Effector memory CD4-positive, alpha-beta T cell (primary cell): ENCODE results near the gene USP34.
"Not testable (repeated sequence)": the region's sequence is repeated elsewhere in the genome, so short reads cannot be mapped to it uniquely, and the experiment has no call there.

Source experiments
- DNase-seq, 3 donors: peaks; one replicate each; pipeline ENCODE4 v3.0.0-alpha.2; 2020
- H3K27ac ChIP-seq: 2 replicates; pipeline ENCODE4 v1.7.0; 2013; ENCODE audit warnings: mild to moderate bottlenecking, low read length, moderate library complexity; ENCODE audit not compliant: insufficient read depth, poor library complexity, severe bottlenecking
- H3K27me3 ChIP-seq: replicated peaks from 2 replicates; pipeline ENCODE4 v1.7.0; 2013; ENCODE audit warnings: mild to moderate bottlenecking, low read length; ENCODE audit not compliant: insufficient read depth, control insufficient read depth, poor library complexity, severe bottlenecking
- H3K36me3 ChIP-seq: 2 replicates; pipeline ENCODE4 v1.7.0; 2013; ENCODE audit warnings: mild to moderate bottlenecking, low read length, moderate library complexity; ENCODE audit not compliant: control insufficient read depth, insufficient read depth
- H3K4me1 ChIP-seq: 2 replicates; pipeline ENCODE4 v1.7.0; 2013; ENCODE audit warnings: low read length, mild to moderate bottlenecking; ENCODE audit not compliant: control insufficient read depth, insufficient read depth, poor library complexity, severe bottlenecking
- H3K4me3 ChIP-seq: 2 replicates; pipeline ENCODE4 v1.7.0; 2013; ENCODE audit warnings: low read length, low read depth, mild to moderate bottlenecking; ENCODE audit not compliant: insufficient read depth, poor library complexity, severe bottlenecking
- H3K9me3 ChIP-seq: 2 replicates; pipeline ENCODE4 v1.7.0; 2013; ENCODE audit warnings: mild to moderate bottlenecking, low read length, moderate library complexity; ENCODE audit not compliant: control insufficient read depth

Gene USP34

DNA sequence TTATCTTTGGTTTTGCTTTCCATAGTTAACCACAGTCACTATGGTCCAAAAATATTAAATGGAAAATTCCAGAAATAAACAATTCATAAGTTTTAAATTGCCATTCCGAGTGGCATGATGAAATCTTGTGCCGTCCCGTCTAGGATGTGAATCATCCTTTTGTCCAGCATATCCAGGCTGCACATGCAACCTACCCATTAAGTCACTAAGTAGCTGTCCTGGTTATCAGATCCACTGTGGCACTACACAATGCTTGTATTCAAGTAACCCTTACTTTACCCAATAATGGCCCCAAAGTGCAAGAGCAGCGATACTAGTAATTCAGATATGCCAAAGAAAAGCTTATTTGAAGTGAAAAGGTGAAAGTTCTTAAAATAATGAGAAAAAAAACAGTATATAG is 10.7 kb downstream of the USP34 start:
- no peak for DNase-seq
- Histone ChIP-seq H3K36me3 (no peaks in the 10 kb centered on the region), H3K4me1 (peaks cover 16% of the 10 kb centered on the region), H3K27ac (no peak overlapping the region), H3K27me3 (no peaks in the 10 kb centered on the region), H3K4me3 (no peak overlapping the region), H3K9me3 (no peaks in the 10 kb centered on the region)

DNA sequence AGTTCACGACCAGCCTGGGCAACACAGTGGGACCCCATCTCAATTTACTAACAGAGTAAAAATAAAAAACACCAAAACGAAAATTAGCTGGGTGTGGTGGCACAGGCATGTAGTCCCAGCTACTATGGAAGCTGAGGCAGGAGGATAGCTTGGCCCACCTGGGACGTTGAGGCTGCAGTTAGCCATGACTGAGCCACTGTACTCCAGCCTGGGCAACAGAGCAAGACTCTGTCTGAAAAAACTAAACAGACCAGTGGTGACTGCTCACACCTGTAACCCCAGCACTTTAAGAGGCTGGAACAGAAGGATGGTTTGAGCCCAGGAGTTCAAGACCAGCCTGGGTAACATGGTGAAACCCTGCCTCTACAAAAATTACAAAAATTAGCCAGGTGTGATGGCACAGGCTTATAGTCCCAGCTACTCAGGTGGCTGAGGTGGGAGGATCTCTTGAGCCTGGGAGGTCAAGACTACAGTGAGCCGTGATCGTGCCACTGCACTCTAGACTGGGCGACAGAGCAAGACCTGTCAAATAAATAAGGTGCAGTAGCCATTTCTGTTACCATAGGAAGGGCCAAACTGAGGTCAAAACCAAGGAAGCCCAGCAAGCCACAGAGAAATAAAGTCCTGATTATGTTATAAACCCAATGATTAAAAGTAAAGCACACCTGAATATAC is 14.0 kb downstream of the USP34 start:
- H3K36me3 ChIP-seq = no peaks in the 10 kb centered on the region
- peaks cover 16% of the 10 kb centered on the region for H3K4me1 ChIP-seq
- no peak overlapping the region for H3K4me3 ChIP-seq
- no peaks in the 10 kb centered on the region for H3K27me3 ChIP-seq
- H3K9me3 ChIP-seq = no peaks in the 10 kb centered on the region
- no peak overlapping the region for H3K27ac ChIP-seq
- DNase-seq = no peak

DNA sequence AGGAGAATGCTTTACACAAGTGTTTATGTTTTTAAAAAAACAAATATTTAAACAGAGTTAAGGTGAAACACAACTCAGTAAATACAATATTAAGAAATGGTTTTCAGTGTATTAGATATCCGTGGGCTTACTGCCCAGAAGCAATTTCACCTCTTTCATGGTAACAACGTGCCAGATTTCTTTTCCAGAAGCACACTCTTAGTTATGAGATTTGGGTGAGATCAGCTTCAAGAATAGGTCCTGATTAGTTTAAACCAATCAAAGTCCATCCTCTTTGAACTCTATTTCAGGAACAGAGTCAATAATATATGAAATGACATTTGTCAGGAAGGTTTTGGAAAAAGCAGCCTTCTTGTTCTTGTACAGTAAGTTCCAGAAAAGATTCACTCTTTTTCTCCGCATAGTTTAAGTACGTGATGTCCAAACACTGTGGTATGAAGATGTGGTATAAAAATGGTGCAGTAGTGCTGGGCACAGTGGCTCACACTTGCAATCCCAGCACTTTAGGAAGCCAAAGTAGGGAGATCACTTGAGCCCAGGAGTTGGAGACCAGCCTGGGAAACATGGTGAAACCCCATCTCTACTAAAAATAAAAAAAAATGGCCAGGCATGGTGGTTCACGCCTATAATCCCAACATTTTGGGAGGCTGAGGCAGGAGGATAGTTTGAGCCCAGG is 14.7 kb downstream of the USP34 start:
- H3K27ac ChIP-seq = no peak overlapping the region
- H3K4me1 ChIP-seq = peaks cover 16% of the 10 kb centered on the region
- DNase-seq = no peak
- H3K27me3 ChIP-seq = no peaks in the 10 kb centered on the region
- no peaks in the 10 kb centered on the region for H3K9me3 ChIP-seq
- H3K36me3 ChIP-seq = no peaks in the 10 kb centered on the region
- H3K4me3 ChIP-seq = no peak overlapping the region

DNA sequence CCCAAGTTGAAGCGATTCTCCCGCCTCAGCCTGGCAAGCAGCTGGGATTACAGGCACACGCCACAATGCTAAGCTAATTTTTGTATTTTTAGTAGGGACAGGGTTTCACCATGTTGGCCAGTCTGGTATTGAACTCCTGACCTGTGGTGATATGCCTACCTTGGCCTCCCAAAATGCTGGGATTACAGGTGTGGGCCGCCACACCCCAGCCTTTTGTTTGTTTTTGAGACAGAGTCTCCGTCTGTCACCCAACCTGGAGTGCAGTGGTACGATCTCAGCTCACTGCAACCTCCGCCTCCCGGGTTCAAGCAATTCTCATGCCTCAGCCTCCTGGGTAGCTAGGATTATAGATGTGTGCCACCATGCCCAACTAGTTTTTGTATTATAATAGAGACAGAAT is 15.9 kb downstream of the USP34 start:
- H3K27me3 ChIP-seq, H3K9me3 ChIP-seq, H3K27ac ChIP-seq, H3K4me3 ChIP-seq, H3K36me3 ChIP-seq, DNase-seq: not testable (repeated sequence)
- H3K4me1 ChIP-seq = peaks cover 16% of the 10 kb centered on the region

DNA sequence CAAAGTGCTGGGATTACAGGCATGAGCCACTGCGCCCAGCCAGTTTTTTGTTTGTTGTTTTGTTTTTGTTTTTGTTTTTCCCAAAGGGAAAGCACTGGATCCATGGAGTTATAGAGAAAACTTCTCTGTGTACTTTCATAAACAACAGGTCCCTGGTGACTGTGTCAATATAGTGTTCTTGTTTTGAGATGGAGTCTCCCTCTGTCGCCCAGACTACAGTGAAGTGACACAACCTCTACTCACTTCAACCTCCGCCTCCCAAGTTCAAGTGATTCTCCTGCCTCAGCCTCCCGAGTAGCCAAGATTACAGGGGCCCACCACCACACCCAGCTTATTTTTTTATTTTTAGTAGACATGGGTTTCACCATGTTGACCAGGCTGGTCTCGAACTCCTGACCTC is 16.5 kb downstream of the USP34 start:
- Histone ChIP-seq H3K4me1 (peaks cover 16% of the 10 kb centered on the region), H3K36me3 (no peaks in the 10 kb centered on the region), H3K4me3 (no peak overlapping the region), H3K27ac (no peak overlapping the region), H3K9me3 (no peaks in the 10 kb centered on the region), H3K27me3 (no peaks in the 10 kb centered on the region)
- no peak for DNase-seq

DNA sequence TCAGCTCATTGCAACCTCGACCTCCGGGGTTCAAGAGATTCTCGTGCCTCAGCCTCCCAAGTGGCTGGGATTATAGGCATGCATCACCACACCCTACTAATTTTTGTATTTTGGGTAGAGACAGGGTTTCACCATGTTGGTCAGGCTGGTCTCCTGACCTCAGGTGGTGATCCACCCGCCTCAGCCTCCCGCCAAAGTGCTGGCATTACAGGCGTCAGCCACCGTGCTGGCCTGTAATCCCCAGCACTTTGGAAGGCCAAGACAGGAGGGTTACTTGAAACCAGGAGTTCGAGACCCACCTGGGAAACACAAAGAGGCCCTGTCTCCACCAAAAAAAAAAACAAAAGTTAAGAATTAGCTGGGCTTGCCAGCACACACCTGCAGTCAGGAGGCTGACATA is 18.5 kb downstream of the USP34 start:
- Histone ChIP-seq H3K4me3 (no peak overlapping the region), H3K9me3 (no peaks in the 10 kb centered on the region), H3K27ac (no peak overlapping the region), H3K27me3 (no peaks in the 10 kb centered on the region), H3K4me1 (peaks cover 11% of the 10 kb centered on the region), H3K36me3 (no peaks in the 10 kb centered on the region)
- DNase-seq = no peak

DNA sequence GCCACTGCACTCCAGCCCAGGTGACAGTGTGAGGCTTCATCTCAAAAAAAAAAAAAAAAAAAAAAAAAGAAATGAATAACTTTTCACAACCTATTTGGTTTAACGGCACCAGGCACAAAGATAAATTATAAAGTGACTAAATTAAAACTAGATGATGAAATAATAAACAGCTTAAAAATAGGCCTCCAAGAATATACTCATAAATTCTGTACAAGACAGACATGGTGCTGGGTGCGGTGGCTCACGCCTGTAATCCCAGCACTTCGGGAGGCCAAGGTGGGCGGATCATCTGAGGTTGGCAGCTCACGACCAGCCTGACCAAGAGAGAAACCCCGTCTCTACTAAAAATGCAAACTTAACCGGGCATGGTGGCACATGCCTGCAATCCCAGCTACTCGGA is 19.7 kb downstream of the USP34 start:
- Histone ChIP-seq H3K4me1 (peaks cover 6% of the 10 kb centered on the region), H3K4me3 (no peak overlapping the region)
- DNase-seq = no peak

DNA sequence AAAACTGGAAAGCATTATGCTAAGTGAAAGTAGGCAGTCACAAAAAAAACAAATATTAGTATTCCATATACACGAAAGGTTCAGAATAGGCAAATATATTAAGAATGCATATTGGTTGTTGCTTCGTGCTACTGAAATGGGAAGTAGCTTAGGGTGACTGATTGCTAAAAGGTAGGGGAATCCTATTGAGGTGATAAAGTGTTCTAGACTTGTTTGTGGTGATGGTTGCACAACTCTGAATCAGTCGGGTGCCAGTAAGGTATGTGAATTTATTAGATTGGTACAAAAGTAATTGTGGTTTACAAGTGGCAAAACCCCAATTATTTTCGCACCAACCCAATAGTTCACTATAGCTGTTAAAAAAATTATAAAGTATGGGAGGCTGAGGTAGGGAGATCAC is 20.7 kb downstream of the USP34 start:
- Histone ChIP-seq H3K36me3 (no peaks in the 10 kb centered on the region), H3K9me3 (no peaks in the 10 kb centered on the region), H3K27ac (no peak overlapping the region), H3K4me3 (no peak overlapping the region), H3K27me3 (no peaks in the 10 kb centered on the region), H3K4me1 (peaks cover 6% of the 10 kb centered on the region)
- no peak for DNase-seq

More for the DNA sequence above, 19.7 kb downstream of the USP34 start:
- Histone ChIP-seq H3K27ac (no peak overlapping the region), H3K9me3 (no peaks in the 10 kb centered on the region), H3K36me3 (no peaks in the 10 kb centered on the region), H3K27me3 (no peaks in the 10 kb centered on the region)

DNA sequence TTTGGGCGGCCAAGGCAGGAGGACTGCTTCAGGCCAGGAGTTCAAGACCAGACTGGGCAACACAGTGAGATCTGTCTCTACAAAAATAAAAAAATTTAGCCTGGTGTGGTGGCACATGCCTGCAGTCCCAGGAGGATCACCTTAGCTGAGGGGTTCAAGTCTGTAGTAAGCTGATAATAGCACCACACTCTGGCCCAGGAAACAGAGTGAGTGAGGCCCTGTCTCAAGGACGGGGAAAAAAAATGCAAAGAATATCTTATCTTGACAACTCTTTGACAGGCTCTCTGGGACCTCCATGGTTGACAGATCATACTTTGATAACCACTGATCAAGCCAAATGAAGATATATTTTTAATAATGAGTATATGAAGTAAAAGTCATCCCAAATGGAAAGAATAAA is 22.7 kb downstream of the USP34 start:
- Histone ChIP-seq H3K27ac (no peak overlapping the region), H3K4me1 (no peaks in the 10 kb centered on the region), H3K4me3 (no peak overlapping the region), H3K9me3 (no peaks in the 10 kb centered on the region), H3K27me3 (no peaks in the 10 kb centered on the region), H3K36me3 (no peaks in the 10 kb centered on the region)
- no peak for DNase-seq

DNA sequence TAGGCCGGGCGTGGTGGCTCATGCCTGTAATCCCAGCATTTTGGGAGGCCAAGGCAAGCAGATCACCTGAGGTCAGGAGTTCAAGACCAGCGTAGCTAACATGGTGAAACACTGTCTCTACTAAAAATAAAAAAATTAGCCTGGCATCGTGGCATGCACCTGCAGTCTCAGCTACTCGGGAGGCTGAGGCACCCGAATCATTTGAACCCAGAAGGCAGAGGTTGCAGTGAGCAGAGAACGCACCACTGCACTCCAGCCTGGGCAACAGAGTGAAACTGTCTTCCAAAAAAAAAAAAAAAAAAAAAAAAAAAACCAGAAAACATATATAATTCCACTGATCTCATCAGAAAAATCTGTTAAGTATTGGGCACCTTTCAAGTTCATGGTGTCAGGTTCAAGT is 23.9 kb downstream of the USP34 start:
- not testable (repeated sequence) for H3K4me1 ChIP-seq, H3K4me3 ChIP-seq, H3K27ac ChIP-seq, H3K36me3 ChIP-seq, H3K27me3 ChIP-seq, DNase-seq, H3K9me3 ChIP-seq
